Measurements from ENCODE around the gene FIGNL1.

Gene FIGNL1

GRCh38 chr7:50425318-50425717 lies 24.8 kb downstream of the FIGNL1 start:
- Mint-ChIP-seq H3K4me1 (ENCODE audit: low read depth) (no peaks in the 10 kb centered on the region), H3K36me3 (no peaks in the 10 kb centered on the region), H3K27ac (no peak overlapping the region), H3K27me3 (no peaks in the 10 kb centered on the region), H3K9me3 (ENCODE audit: low read depth) (no peaks in the 10 kb centered on the region), H3K4me3 (no peak overlapping the region)

GRCh38 chr7:50423860-50424259 lies 26.3 kb downstream of the FIGNL1 start:
- Mint-ChIP-seq H3K4me3 (no peak overlapping the region), H3K4me1 (ENCODE audit: low read depth) (no peaks in the 10 kb centered on the region)

GRCh38 chr7:50422858-50423257 lies 27.3 kb downstream of the FIGNL1 start:
- H3K27ac Mint-ChIP-seq = no peak overlapping the region
- H3K27me3 Mint-ChIP-seq = no peaks in the 10 kb centered on the region
- H3K36me3 Mint-ChIP-seq = no peaks in the 10 kb centered on the region
- no peaks in the 10 kb centered on the region for H3K9me3 Mint-ChIP-seq (ENCODE audit: low read depth)
- no peak overlapping the region for H3K4me3 Mint-ChIP-seq
- peaks cover 2% of the 10 kb centered on the region for H3K4me1 Mint-ChIP-seq (ENCODE audit: low read depth)

More at GRCh38 chr7:50423860-50424259, 26.3 kb downstream of the FIGNL1 start:
- no peaks in the 10 kb centered on the region for H3K27me3 Mint-ChIP-seq
- no peaks in the 10 kb centered on the region for H3K9me3 Mint-ChIP-seq (ENCODE audit: low read depth)
- no peaks in the 10 kb centered on the region for H3K36me3 Mint-ChIP-seq
- H3K27ac Mint-ChIP-seq = no peak overlapping the region

GRCh38 chr7:50421043-50421442 lies 29.1 kb downstream of the FIGNL1 start:
- no peak overlapping the region for H3K27ac Mint-ChIP-seq
- no peaks in the 10 kb centered on the region for H3K9me3 Mint-ChIP-seq (ENCODE audit: low read depth)
- no peaks in the 10 kb centered on the region for H3K27me3 Mint-ChIP-seq
- no peaks in the 10 kb centered on the region for H3K36me3 Mint-ChIP-seq
- H3K4me1 Mint-ChIP-seq (ENCODE audit: low read depth) = peaks cover 19% of the 10 kb centered on the region
- no peak overlapping the region for H3K4me3 Mint-ChIP-seq

- Mint-ChIP-seq H3K4me3 (no peak overlapping the region), H3K4me1 (ENCODE audit: low read depth) (peaks cover 33% of the 10 kb centered on the region), H3K9me3 (ENCODE audit: low read depth) (no peaks in the 10 kb centered on the region), H3K36me3 (no peaks in the 10 kb centered on the region), H3K27me3 (no peaks in the 10 kb centered on the region), H3K27ac (no peak overlapping the region)
These were observed 31.4 kb downstream of the FIGNL1 start for GRCh38 chr7:50418526-50419290.

- Mint-ChIP-seq H3K9me3 (ENCODE audit: low read depth) (no peaks in the 10 kb centered on the region), H3K4me1 (ENCODE audit: low read depth) (peaks cover 33% of the 10 kb centered on the region), H3K27me3 (no peaks in the 10 kb centered on the region), H3K4me3 (no peak overlapping the region), H3K36me3 (no peaks in the 10 kb centered on the region), H3K27ac (no peak overlapping the region)
These were observed 32.0 kb downstream of the FIGNL1 start for GRCh38 chr7:50418086-50418515.

- Mint-ChIP-seq H3K27me3 (no peaks in the 10 kb centered on the region), H3K4me3 (peak overlapping the region; percentile 74), H3K36me3 (no peaks in the 10 kb centered on the region), H3K4me1 (ENCODE audit: low read depth) (peaks cover 40% of the 10 kb centered on the region), H3K9me3 (ENCODE audit: low read depth) (no peaks in the 10 kb centered on the region), H3K27ac (peak overlapping the region; percentile 90)
These were observed 33.5 kb downstream of the FIGNL1 start for GRCh38 chr7:50416527-50417182.

GRCh38 chr7:50415844-50416364 lies 34.2 kb downstream of the FIGNL1 start:
- no peaks in the 10 kb centered on the region for H3K9me3 Mint-ChIP-seq (ENCODE audit: low read depth)
- H3K4me3 Mint-ChIP-seq = peak overlapping the region; percentile 74
- H3K27me3 Mint-ChIP-seq = no peaks in the 10 kb centered on the region
- peak overlapping the region; percentile 90 for H3K27ac Mint-ChIP-seq
- H3K36me3 Mint-ChIP-seq = no peaks in the 10 kb centered on the region
- H3K4me1 Mint-ChIP-seq (ENCODE audit: low read depth) = peaks cover 47% of the 10 kb centered on the region

- Mint-ChIP-seq H3K4me3 (no peak overlapping the region), H3K27me3 (no peaks in the 10 kb centered on the region), H3K9me3 (ENCODE audit: low read depth) (no peaks in the 10 kb centered on the region), H3K4me1 (ENCODE audit: low read depth) (peaks cover 69% of the 10 kb centered on the region), H3K27ac (no peak overlapping the region), H3K36me3 (no peaks in the 10 kb centered on the region)
These were observed 36.6 kb downstream of the FIGNL1 start for GRCh38 chr7:50413561-50413960.

GRCh38 chr7:50412973-50413372 lies 37.2 kb downstream of the FIGNL1 start:
- Mint-ChIP-seq H3K4me1 (ENCODE audit: low read depth) (peaks cover 71% of the 10 kb centered on the region), H3K36me3 (no peaks in the 10 kb centered on the region), H3K27me3 (no peaks in the 10 kb centered on the region), H3K4me3 (no peak overlapping the region), H3K27ac (no peak overlapping the region), H3K9me3 (ENCODE audit: low read depth) (no peaks in the 10 kb centered on the region)

- Mint-ChIP-seq H3K9me3 (ENCODE audit: low read depth) (no peaks in the 10 kb centered on the region), H3K36me3 (no peaks in the 10 kb centered on the region), H3K27ac (peak overlapping the region; percentile 93), H3K4me1 (ENCODE audit: low read depth) (peaks cover 73% of the 10 kb centered on the region), H3K4me3 (peak overlapping the region; percentile 48), H3K27me3 (no peaks in the 10 kb centered on the region)
These were observed 38.8 kb downstream of the FIGNL1 start for GRCh38 chr7:50411332-50411731.

GRCh38 chr7:50409856-50410745 lies 40.0 kb downstream of the FIGNL1 start:
- Mint-ChIP-seq H3K36me3 (no peaks in the 10 kb centered on the region), H3K27me3 (no peaks in the 10 kb centered on the region), H3K9me3 (ENCODE audit: low read depth) (no peaks in the 10 kb centered on the region), H3K4me1 (ENCODE audit: low read depth) (peaks cover 73% of the 10 kb centered on the region), H3K27ac (peak overlapping the region; percentile 93), H3K4me3 (peak overlapping the region; percentile 68)

- Mint-ChIP-seq H3K27me3 (no peaks in the 10 kb centered on the region), H3K4me1 (ENCODE audit: low read depth) (peaks cover 95% of the 10 kb centered on the region), H3K9me3 (ENCODE audit: low read depth) (no peaks in the 10 kb centered on the region), H3K4me3 (no peak overlapping the region), H3K36me3 (peaks cover 5% of the 10 kb centered on the region), H3K27ac (peak overlapping the region; percentile 87)
These were observed 43.2 kb downstream of the FIGNL1 start for GRCh38 chr7:50406935-50407334.

- H3K27ac Mint-ChIP-seq = peak overlapping the region; percentile 88
- no peaks in the 10 kb centered on the region for H3K27me3 Mint-ChIP-seq
- peaks cover 9% of the 10 kb centered on the region for H3K36me3 Mint-ChIP-seq
- no peaks in the 10 kb centered on the region for H3K9me3 Mint-ChIP-seq (ENCODE audit: low read depth)
- no peak overlapping the region for H3K4me3 Mint-ChIP-seq
- H3K4me1 Mint-ChIP-seq (ENCODE audit: low read depth) = peaks cover 91% of the 10 kb centered on the region
These were observed 44.9 kb downstream of the FIGNL1 start for GRCh38 chr7:50405221-50405620.

GRCh38 chr7:50404392-50404791 lies 45.8 kb downstream of the FIGNL1 start:
- Mint-ChIP-seq H3K9me3 (ENCODE audit: low read depth) (no peaks in the 10 kb centered on the region), H3K4me1 (ENCODE audit: low read depth) (peaks cover 83% of the 10 kb centered on the region), H3K4me3 (no peak overlapping the region), H3K27me3 (no peaks in the 10 kb centered on the region), H3K27ac (peak overlapping the region; percentile 88), H3K36me3 (peaks cover 9% of the 10 kb centered on the region)
